HepG2 (cell line): ENCODE results near the gene SEC14L2. TPM values are rescaled to one million over a fixed set of nuclear protein-coding genes. Genes with fewer than 3 reads are reported as not detected.

ENCODE experiments used
- CCAR2 ChIP-seq: fragments of 200-400 bp; formaldehyde crosslinking; optimal IDR thresholded peaks from 2 replicates; pipeline ENCODE3; 2018; ENCODE audit warnings: low read depth, mild to moderate bottlenecking, low read length, moderate library complexity
- DNMT3B ChIP-seq: conservative IDR thresholded peaks from 2 replicates; pipeline ENCODE4 v1.6.1; 2016; ENCODE audit warnings: missing biosample characterization, control low read depth
- EHMT2 ChIP-seq: fragments of 200-600 bp; sonication (generic); IDR thresholded peaks from 2 replicates; pipeline ENCODE4 v1.7.0; 2017; ENCODE audit warnings: antibody characterized with exemption, low read depth, low read length, borderline replicate concordance
- GATAD2A ChIP-seq: IDR thresholded peaks from 2 replicates; pipeline ENCODE4 v1.6.1; 2016
- HOXA9 ChIP-seq: sonication (generic); formaldehyde crosslinking; IDR thresholded peaks from 2 replicates; pipeline ENCODE4 v1.8.1; 2022; ENCODE audit warnings: missing genetic modification reagents, mild to moderate bottlenecking, moderate library complexity, borderline replicate concordance
- KDM1A ChIP-seq: IDR thresholded peaks from 2 replicates; pipeline ENCODE4 v1.6.1; 2016; ENCODE audit warnings: missing compliant biosample characterization
- KDM5A ChIP-seq: fragments of 200-600 bp; sonication (generic); IDR thresholded peaks from 2 replicates; pipeline ENCODE4 v1.7.0; 2018; ENCODE audit warnings: antibody characterized with exemption, mild to moderate bottlenecking, low read length, borderline replicate concordance
- KLF11 ChIP-seq: IDR thresholded peaks from 2 replicates; pipeline ENCODE4 v1.6.1; 2016; ENCODE audit warnings: missing compliant biosample characterization
- MTERF4 ChIP-seq: sonication (generic); formaldehyde crosslinking; IDR thresholded peaks from 2 replicates; pipeline ENCODE4 v1.8.0; 2023; ENCODE audit warnings: mild to moderate bottlenecking, missing genetic modification reagents
- RBFOX2 ChIP-seq: fragments of 200-400 bp; formaldehyde crosslinking; IDR thresholded peaks from 2 replicates; pipeline ENCODE4 v1.6.1; 2017; ENCODE audit warnings: low read depth, mild to moderate bottlenecking, low read length
- SALL1 ChIP-seq: sonication (generic); formaldehyde crosslinking; IDR thresholded peaks from 2 replicates; pipeline ENCODE4 v1.8.0; 2022; ENCODE audit warnings: mild to moderate bottlenecking, missing genetic modification reagents
- SALL2 ChIP-seq: sonication (generic); formaldehyde crosslinking; IDR thresholded peaks from 2 replicates; pipeline ENCODE4 v1.8.1; 2023; ENCODE audit warnings: mild to moderate bottlenecking, missing genetic modification reagents, inconsistent platforms
- SOX13 ChIP-seq, 3 experiments: fragments of 450-650 bp in 1 of 3; sonication (generic) in 1 of 3; formaldehyde crosslinking in 1 of 3; IDR thresholded peaks in 2 of 3; conservative IDR thresholded peaks in 1 of 3; 2 replicates each; pipeline versions ENCODE4 v1.5.0 to v1.6.1; 2016 to 2020; ENCODE audit warnings: antibody characterized with exemption in 1 of 3, mild to moderate bottlenecking in 1 of 3, missing compliant biosample characterization in 1 of 3, missing genetic modification reagents in 1 of 3, moderate library complexity in 1 of 3
- TCF12 ChIP-seq, 2 experiments: fragments of 450-650 bp in 1 of 2; sonication (generic) in 1 of 2; formaldehyde crosslinking in 1 of 2; IDR thresholded peaks; 2 replicates each; pipeline versions ENCODE4 v1.6.1 to v1.8.0; 2017 to 2022; ENCODE audit warnings: antibody characterized with exemption in 1 of 2, mild to moderate bottlenecking in 1 of 2, missing genetic modification reagents in 1 of 2, moderate library complexity in 1 of 2
- TRIM24 ChIP-seq: sonication (generic); formaldehyde crosslinking; IDR thresholded peaks from 2 replicates; pipeline ENCODE4 v1.8.0; 2022; ENCODE audit warnings: mild to moderate bottlenecking, missing genetic modification reagents
- ZNF230 ChIP-seq: sonication (generic); formaldehyde crosslinking; IDR thresholded peaks from 2 replicates; pipeline ENCODE4 v1.4.0; 2020; ENCODE audit warnings: mild to moderate bottlenecking, missing genetic modification reagents
- ZNF235 ChIP-seq: sonication (generic); formaldehyde crosslinking; IDR thresholded peaks from 2 replicates; pipeline ENCODE4 v1.8.1; 2023; ENCODE audit warnings: mild to moderate bottlenecking, missing genetic modification reagents, borderline replicate concordance
- ZNF275 ChIP-seq: sonication (generic); formaldehyde crosslinking; IDR thresholded peaks from 2 replicates; pipeline ENCODE4 v1.8.0; 2022; ENCODE audit warnings: missing genetic modification reagents, mild to moderate bottlenecking, inconsistent platforms, borderline replicate concordance
- ZNF326 ChIP-seq: sonication (generic); formaldehyde crosslinking; IDR thresholded peaks from 2 replicates; pipeline ENCODE4 v1.4.0; 2020; ENCODE audit warnings: missing genetic modification reagents, borderline replicate concordance
- ZNF333 ChIP-seq: sonication (generic); formaldehyde crosslinking; IDR thresholded peaks from 2 replicates; pipeline ENCODE4 v1.4.0; 2020; ENCODE audit warnings: mild to moderate bottlenecking, missing genetic modification reagents, borderline replicate concordance
- ZNF629 ChIP-seq: sonication (generic); formaldehyde crosslinking; conservative IDR thresholded peaks from 2 replicates; pipeline ENCODE4 v1.5.0; 2020; ENCODE audit warnings: missing genetic modification reagents
- ZNF784 ChIP-seq: sonication (generic); formaldehyde crosslinking; IDR thresholded peaks from 2 replicates; pipeline ENCODE4 v1.5.1; 2020; ENCODE audit warnings: missing genetic modification reagents, mild to moderate bottlenecking, borderline replicate concordance
- ZNF841 ChIP-seq: sonication (generic); formaldehyde crosslinking; IDR thresholded peaks from 2 replicates; pipeline ENCODE4 v1.8.1; 2023; ENCODE audit warnings: missing genetic modification reagents, borderline replicate concordance
- ZSCAN21 ChIP-seq: sonication (generic); formaldehyde crosslinking; IDR thresholded peaks from 2 replicates; pipeline ENCODE4 v1.8.0; 2022; ENCODE audit warnings: mild to moderate bottlenecking, missing genetic modification reagents, moderate library complexity, borderline replicate concordance
- ZSCAN9 ChIP-seq: IDR thresholded peaks from 2 replicates; pipeline ENCODE4 v1.6.1; 2016; ENCODE audit warnings: borderline replicate concordance
- polyA plus RNA-seq, 8 experiments: library from polyadenylated mRNA; depleted of rRNA in 3 of 8; stranded (reverse) in 7 of 8; unstranded in 1 of 8; fragments of >200 nt; fragmentation: Illumina TruSeq in 4 of 8; extraction: Trizol in 4 of 8; gene quantifications; 2 replicates each; pipeline versions ENCODE4 v1.2.1 to v1.2.3, GENCODE V29; 2011 to 2016; ENCODE audit warnings: low read depth in 4 of 8, missing spikeins in 1 of 8, mixed read lengths in 1 of 8; ENCODE audit not compliant: insufficient read depth in 1 of 8
- total RNA-seq, 5 experiments: library from RNA; depleted of rRNA; stranded (reverse); fragments of >200 nt; fragmentation: Illumina TruSeq; extraction: Trizol; gene quantifications; 2 replicates each; pipeline ENCODE4 v1.2.3, GENCODE V29; 2016; ENCODE audit warnings: low read depth in 1 of 5

SEC14L2 gene
- total and polyA plus RNA-seq, 2 of the 13 experiments (the other 11 are each of a cell fraction or from before 2014, with no cell fraction given) = 4.1 to 5.1 TPM

GRCh38 chr22:30426388-30427353 is 29.9 kb downstream of the SEC14L2 start (continued):
- TF ChIP-seq ZNF784 (CRISPR knock-in tag) = no peak
- TF ChIP-seq ZNF333 (CRISPR knock-in tag) = no peak
- TF ChIP-seq KDM5A = no peak
- no peak for TF ChIP-seq DNMT3B (CRISPR knock-in tag)
- TF ChIP-seq ZNF629 (CRISPR knock-in tag) = no peak
- no peak for TF ChIP-seq SALL2 (CRISPR knock-in tag)
- no peak for TF ChIP-seq CCAR2
- TF ChIP-seq ZSCAN9 (CRISPR knock-in tag) = no peak
- peak; percentile 42; the same call in 1 of the 2 replicates for TF ChIP-seq GATAD2A
- no peak for TF ChIP-seq HOXA9 (CRISPR knock-in tag)
- no peak for TF ChIP-seq TRIM24 (CRISPR knock-in tag)
- no peak for TF ChIP-seq RBFOX2
- no peak for TF ChIP-seq ZNF235 (CRISPR knock-in tag)
- no peak; the same call in 1 of the 2 replicates for TF ChIP-seq SALL1 (CRISPR knock-in tag)
- no peak for TF ChIP-seq MTERF4
- no peak for TF ChIP-seq ZSCAN21 (CRISPR knock-in tag)
- TF ChIP-seq SOX13 (IDR thresholded peaks at IDR 0.05) = no peak
- peak in 1 of 2 experiments; percentile 9; a peak in 1 of 4 replicates for TF ChIP-seq SOX13 (CRISPR knock-in tag; conservative IDR thresholded peaks at IDR 0.05 in 1 of 2, IDR thresholded peaks at IDR 0.05 in 1 of 2)
- TF ChIP-seq ZNF275 (CRISPR knock-in tag) = no peak
- TF ChIP-seq EHMT2 = no peak
- no peak for TF ChIP-seq TCF12 (IDR thresholded peaks at IDR 0.05)
- TF ChIP-seq TCF12 (CRISPR knock-in tag; IDR thresholded peaks at IDR 0.05) = no peak
- TF ChIP-seq ZNF326 (CRISPR knock-in tag) = no peak
- TF ChIP-seq ZNF230 (CRISPR knock-in tag) = peak; percentile 42; the same call in 1 of the 2 replicates
- TF ChIP-seq KDM1A (CRISPR knock-in tag) = peak; percentile 23; the same call in 1 of the 2 replicates
- TF ChIP-seq KLF11 = no peak
- no peak for TF ChIP-seq ZNF841 (CRISPR knock-in tag)
